ENCODE data around the gene MS4A6A.

Gene MS4A6A, protein sequence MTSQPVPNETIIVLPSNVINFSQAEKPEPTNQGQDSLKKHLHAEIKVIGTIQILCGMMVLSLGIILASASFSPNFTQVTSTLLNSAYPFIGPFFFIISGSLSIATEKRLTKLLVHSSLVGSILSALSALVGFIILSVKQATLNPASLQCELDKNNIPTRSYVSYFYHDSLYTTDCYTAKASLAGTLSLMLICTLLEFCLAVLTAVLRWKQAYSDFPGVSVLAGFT

DNA sequence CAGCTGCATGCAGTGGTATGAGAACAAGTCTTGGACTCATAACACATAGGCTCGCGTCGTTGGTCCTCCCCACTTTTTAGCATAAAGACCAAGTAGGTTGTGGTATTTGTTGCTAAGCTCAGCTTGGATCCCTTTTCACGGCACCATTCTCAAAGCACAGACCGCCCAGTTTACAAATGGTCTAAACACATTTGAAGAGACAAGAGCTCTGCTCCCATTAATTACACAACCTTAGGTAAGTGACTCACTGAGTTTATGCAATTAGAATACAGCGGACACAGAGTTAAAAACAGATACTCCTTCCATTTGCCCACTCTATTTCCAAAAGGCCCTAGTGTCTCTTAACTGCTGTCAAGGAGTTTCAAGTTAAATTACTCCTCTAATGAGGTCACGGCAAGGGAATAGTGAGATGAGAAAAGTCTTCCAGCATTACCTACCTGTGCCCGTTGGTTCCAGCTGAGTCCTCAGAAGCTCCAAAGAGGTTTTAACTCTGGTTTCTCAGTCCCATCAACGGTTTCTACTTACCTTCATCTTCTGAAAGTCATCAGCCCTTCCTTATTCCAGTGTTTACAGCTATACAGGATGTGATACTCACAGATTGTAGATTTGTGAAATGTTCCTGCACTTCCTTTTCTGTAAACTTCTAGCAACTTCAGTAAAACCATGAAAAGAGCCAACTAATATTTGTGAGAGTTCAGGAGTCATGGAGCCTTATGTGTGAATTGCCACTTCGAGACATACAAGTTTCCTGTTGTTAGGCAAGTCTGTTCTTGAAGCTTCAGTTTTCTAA, at the start of gene MS4A6A:
Gene MS4A6A, minus strand, starts transcription at position 543 of the 790 bp plus-strand sequence. CDS start 1,356 bp downstream, outside the sequence.
- TF ChIP-seq Cebpa-rat (IDR thresholded peaks at IDR 0.05), result no peak
- Histone ChIP-seq H3K27ac (peak within 1 kb of the TSS in 10 of 11 experiments; percentile 27 to 94 (median 86); a peak in 19 of 22 replicates), H3K9me3 (replicated peaks in 1 of 11) (peaks cover 0 to 57% (median 18%) of the 10 kb centered on the region in 11 experiments; a peak in 19 of 22 replicates), H3K36me3 (peaks cover 0 to 47% (median 0%) of the 10 kb centered on the region in 11 experiments; a peak in 8 of 22 replicates), H3K4me1 (peaks cover 26 to 83% (median 53%) of the 10 kb centered on the region in 10 experiments; a peak in 19 of 20 replicates), H3K27me3 (no peaks in the 10 kb centered on the region), H3K9ac (peak within 1 kb of the TSS in 8 of 11 experiments; percentile 48 to 88 (median 68); a peak in 14 of 22 replicates), H3K4me2 (peak within 1 kb of the TSS; percentile 17 to 98 (median 82); a peak in 21 of 22 replicates), H3K4me3 (peak within 1 kb of the TSS in 6 of 10 experiments; percentile 3 to 75 (median 66); a peak in 11 of 20 replicates), H4K20me1 (peaks cover 0 to 17% (median 0%) of the 10 kb centered on the region in 11 experiments; a peak in 2 of 22 replicates)

DNA sequence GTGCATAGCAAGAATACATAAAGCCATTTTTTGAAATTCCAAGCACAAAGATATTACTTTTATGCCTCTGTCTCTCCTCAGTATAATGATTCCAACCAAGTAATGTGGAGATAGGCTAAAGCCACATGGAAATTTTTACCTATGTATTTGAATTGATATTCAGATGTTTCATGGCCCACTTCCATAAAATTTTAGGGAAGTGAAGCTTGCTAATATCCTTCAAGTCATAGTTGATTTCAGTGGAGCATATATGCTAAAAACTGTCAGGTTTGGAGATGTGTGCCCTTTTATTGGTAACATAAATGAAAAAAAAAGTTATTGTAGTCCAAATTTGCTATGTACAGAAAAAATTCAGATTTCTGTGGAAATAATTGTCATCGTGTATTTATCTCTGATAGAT, 47.8 kb upstream of the MS4A6A start:
- Histone ChIP-seq H4K20me1 (no peaks in the 10 kb centered on the region), H3K9me3 (replicated peaks in 1 of 11) (no peaks in the 10 kb centered on the region), H3K4me2 (peak overlapping the region in 2 of 11 experiments; percentile 66 to 73; a peak in 4 of 22 replicates), H3K4me3 (no peak overlapping the region), H3K36me3 (peaks cover 0 to 13% (median 0%) of the 10 kb centered on the region in 11 experiments; a peak in 2 of 22 replicates), H3K27me3 (no peaks in the 10 kb centered on the region), H3K4me1 (peaks cover 0 to 38% (median 0%) of the 10 kb centered on the region in 10 experiments; a peak in 6 of 20 replicates), H3K9ac (no peak overlapping the region), H3K27ac (no peak overlapping the region)
- TF ChIP-seq Cebpa-rat (IDR thresholded peaks at IDR 0.05), result no peak

DNA sequence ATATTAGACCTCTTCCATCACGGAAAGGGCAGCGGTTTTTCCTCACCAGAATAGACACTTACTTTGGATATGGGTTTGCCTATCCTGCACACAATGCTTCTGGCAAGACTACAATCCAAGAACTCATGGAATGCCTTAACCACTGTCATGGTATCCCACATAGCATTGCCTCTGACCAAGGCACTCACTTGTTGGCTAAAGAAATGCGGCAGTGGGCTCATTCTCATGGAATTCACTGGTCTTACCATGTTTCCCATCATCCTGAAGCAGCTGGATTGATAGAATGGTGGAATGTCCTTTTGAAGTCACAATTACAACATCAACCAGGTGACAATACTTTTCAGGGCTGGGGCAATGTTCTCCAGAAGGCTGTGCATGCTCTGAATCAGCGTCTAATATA, 39.3 kb upstream of the MS4A6A start:
- no peak overlapping the region for H3K4me3 ChIP-seq
- peaks cover 0 to 7% (median 0%) of the 10 kb centered on the region in 11 experiments; a peak in 1 of 22 replicates for H3K36me3 ChIP-seq
- H3K4me2 ChIP-seq, result peak overlapping the region in 2 of 11 experiments; percentile 15 to 55; a peak in 3 of 22 replicates
- H3K9ac ChIP-seq, result no peak overlapping the region
- H3K9me3 ChIP-seq (replicated peaks in 1 of 11), result peaks cover 0 to 13% (median 0%) of the 10 kb centered on the region in 11 experiments; a peak in 2 of 22 replicates
- peaks cover 0 to 34% (median 0%) of the 10 kb centered on the region in 10 experiments; a peak in 4 of 20 replicates for H3K4me1 ChIP-seq
- H4K20me1 ChIP-seq, result no peaks in the 10 kb centered on the region
- no peak for TF ChIP-seq Cebpa-rat (IDR thresholded peaks at IDR 0.05)
- no peak overlapping the region for H3K27ac ChIP-seq
- H3K27me3 ChIP-seq, result no peaks in the 10 kb centered on the region

DNA sequence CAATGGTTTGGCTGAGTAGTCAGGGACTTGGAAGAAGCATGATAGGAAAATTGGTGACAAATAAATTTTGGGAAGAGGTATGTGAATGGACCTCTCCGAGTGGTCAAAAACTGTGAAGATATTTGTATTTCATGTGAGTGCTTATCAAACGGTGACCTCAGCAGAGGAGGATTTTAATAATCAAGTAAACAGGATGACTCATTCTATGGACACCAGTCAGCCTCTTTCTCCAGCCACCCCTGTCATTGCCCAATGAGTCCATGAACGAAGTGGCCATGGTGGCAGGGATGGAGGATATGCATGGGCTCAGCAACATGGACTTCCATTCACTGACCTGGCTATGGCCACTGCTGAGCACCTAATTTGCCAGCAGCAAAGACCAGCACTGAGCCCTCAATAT, 38.8 kb upstream of the MS4A6A start:
- peaks cover 0 to 34% (median 0%) of the 10 kb centered on the region in 10 experiments; a peak in 4 of 20 replicates for H3K4me1 ChIP-seq
- no peak overlapping the region for H3K4me3 ChIP-seq
- H3K27me3 ChIP-seq, result no peaks in the 10 kb centered on the region
- H3K4me2 ChIP-seq, result peak overlapping the region in 2 of 11 experiments; percentile 15 to 55; a peak in 3 of 22 replicates
- TF ChIP-seq Cebpa-rat (IDR thresholded peaks at IDR 0.05), result no peak
- H3K9ac ChIP-seq, result no peak overlapping the region
- H3K9me3 ChIP-seq (replicated peaks in 1 of 11), result peaks cover 0 to 13% (median 0%) of the 10 kb centered on the region in 11 experiments; a peak in 2 of 22 replicates
- H4K20me1 ChIP-seq, result no peaks in the 10 kb centered on the region
- H3K27ac ChIP-seq, result no peak overlapping the region
- H3K36me3 ChIP-seq, result peaks cover 0 to 7% (median 0%) of the 10 kb centered on the region in 11 experiments; a peak in 1 of 22 replicates

DNA sequence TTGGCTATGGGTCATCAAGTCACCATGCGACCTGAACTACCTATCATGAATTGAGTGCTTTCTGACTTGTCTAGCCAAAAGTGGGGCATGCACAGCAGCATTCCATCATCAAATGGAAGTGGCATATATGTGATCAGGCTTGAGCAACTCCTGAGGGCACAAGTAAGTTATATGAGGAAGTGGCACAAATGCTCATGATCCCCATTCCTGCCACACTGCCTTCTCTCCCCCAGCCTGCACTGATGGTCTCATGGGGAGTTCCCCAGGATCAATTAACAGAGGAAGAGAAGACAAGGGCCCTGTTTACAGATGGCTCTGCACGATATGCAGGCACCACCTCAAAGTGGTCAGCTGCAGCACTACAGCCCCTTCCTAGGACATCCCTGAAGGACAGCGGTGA, 38.3 kb upstream of the MS4A6A start:
- Histone ChIP-seq H3K9ac (no peak overlapping the region), H3K4me3 (no peak overlapping the region), H3K36me3 (peaks cover 0 to 7% (median 0%) of the 10 kb centered on the region in 11 experiments; a peak in 1 of 22 replicates), H3K9me3 (replicated peaks in 1 of 11) (peaks cover 0 to 13% (median 0%) of the 10 kb centered on the region in 11 experiments; a peak in 2 of 22 replicates), H4K20me1 (no peaks in the 10 kb centered on the region), H3K27ac (no peak overlapping the region), H3K27me3 (no peaks in the 10 kb centered on the region), H3K4me2 (peak overlapping the region in 2 of 11 experiments; percentile 15 to 55; a peak in 4 of 22 replicates), H3K4me1 (peaks cover 0 to 29% (median 0%) of the 10 kb centered on the region in 10 experiments; a peak in 4 of 20 replicates)
- TF ChIP-seq Cebpa-rat (IDR thresholded peaks at IDR 0.05), result no peak

DNA sequence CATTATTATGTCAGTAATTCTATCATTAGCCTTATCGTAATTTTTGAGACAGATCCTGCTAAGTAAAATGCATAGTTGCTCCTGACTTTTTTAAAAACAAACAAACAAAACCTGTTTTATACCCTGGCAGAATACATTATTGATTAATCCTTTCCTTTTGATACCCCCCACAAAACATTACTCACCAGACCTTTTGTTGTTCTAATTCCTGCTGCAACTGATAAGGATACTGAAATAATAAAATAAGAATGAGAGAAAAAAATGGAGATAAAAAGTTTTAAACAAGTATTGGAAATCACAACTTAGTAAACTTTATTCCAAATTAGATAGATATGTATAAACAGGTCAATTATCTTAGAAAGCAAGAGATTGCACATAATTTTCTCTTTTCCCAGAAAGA, 31.5 kb upstream of the MS4A6A start:
- Histone ChIP-seq H3K4me2 (no peak overlapping the region), H3K9me3 (replicated peaks in 1 of 11) (no peaks in the 10 kb centered on the region), H3K9ac (no peak overlapping the region), H3K4me1 (no peaks in the 10 kb centered on the region), H4K20me1 (no peaks in the 10 kb centered on the region), H3K4me3 (no peak overlapping the region), H3K27me3 (no peaks in the 10 kb centered on the region), H3K27ac (no peak overlapping the region), H3K36me3 (no peaks in the 10 kb centered on the region)
- TF ChIP-seq Cebpa-rat (IDR thresholded peaks at IDR 0.05), result no peak

DNA sequence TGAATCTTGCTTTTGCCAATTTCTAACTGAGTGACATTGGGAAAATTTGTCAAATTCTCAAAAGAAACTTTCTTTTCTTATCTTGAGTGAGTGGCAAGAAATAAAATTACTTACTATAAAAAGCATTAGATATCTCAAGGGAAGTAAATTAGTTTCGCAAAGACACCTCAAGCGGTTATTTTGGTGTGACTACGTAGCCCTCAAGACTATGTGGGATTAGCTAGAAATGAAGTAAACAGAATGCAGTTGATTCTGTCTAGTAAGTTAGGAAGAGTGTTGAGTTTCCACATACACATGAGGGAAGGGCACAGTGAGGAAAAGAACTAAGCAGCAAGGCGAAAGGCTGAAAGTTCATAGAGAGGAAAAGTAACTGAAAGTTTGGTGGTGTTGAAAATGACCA, 28.3 kb upstream of the MS4A6A start:
- Histone ChIP-seq H4K20me1 (no peaks in the 10 kb centered on the region), H3K9me3 (replicated peaks in 1 of 11) (0 out of 22 replicates have a peak, but pooled peaks cover 0 to 7% (median 0%) of the 10 kb centered on the region in 11 experiments), H3K27ac (no peak overlapping the region), H3K4me2 (no peak overlapping the region; a peak in 1 of 22 replicates), H3K4me3 (no peak overlapping the region), H3K4me1 (peaks cover 0 to under 1% (median 0%) of the 10 kb centered on the region in 10 experiments; a peak in 1 of 20 replicates), H3K9ac (no peak overlapping the region), H3K27me3 (no peaks in the 10 kb centered on the region), H3K36me3 (peaks cover 0 to 6% (median 0%) of the 10 kb centered on the region in 11 experiments; a peak in 3 of 22 replicates)
- no peak for TF ChIP-seq Cebpa-rat (IDR thresholded peaks at IDR 0.05)

DNA sequence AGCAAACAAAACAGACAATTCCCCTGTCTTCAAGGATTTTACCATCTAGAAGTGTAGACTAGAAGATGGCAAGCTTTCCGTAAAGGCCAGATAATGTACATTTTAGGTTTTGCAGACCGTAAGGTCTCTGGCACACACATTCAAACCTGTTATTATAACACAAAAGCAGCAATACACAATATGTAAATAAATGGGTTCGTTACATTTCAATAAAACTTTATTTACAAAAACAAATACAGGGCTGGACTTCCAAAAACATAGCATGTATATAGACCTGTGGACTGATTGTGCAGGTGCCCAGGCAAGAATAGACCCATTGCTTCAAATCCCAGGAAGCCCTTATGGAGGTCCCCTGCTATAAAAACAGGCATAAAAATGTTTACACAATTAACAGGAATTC, 27.1 kb upstream of the MS4A6A start:
- no peak for TF ChIP-seq Cebpa-rat (IDR thresholded peaks at IDR 0.05)
- H3K9ac ChIP-seq, result no peak overlapping the region
- H3K9me3 ChIP-seq (replicated peaks in 1 of 11), result 0 out of 22 replicates have a peak, but pooled peaks cover 0 to 7% (median 0%) of the 10 kb centered on the region in 11 experiments
- H3K4me3 ChIP-seq, result no peak overlapping the region
- H3K4me2 ChIP-seq, result no peak overlapping the region
- H3K36me3 ChIP-seq, result peaks cover 0 to 6% (median 0%) of the 10 kb centered on the region in 11 experiments; a peak in 3 of 22 replicates
- no peaks in the 10 kb centered on the region for H3K27me3 ChIP-seq
- H3K27ac ChIP-seq, result no peak overlapping the region
- no peaks in the 10 kb centered on the region for H4K20me1 ChIP-seq
- peaks cover 0 to 12% (median 0%) of the 10 kb centered on the region in 10 experiments; a peak in 6 of 20 replicates for H3K4me1 ChIP-seq

Measured in BLaER1 treated with 17β-estradiol and CSF1 and Interleukin-3, amounts not matched to agents 10 nM and 100 nM (cell line).